WTC11 (cell line): ENCODE measurements around the gene CDC16. TPM values are rescaled to one million over a fixed set of nuclear protein-coding genes. Genes with fewer than 3 reads are reported as not detected.

Experiments
- ATAC-seq: fragments of 200-7000 bp; cut with Tn5 transposase; 2 replicates; pipeline ENCODE4 v1.10.0; 2021; ENCODE audit warnings: mild to moderate bottlenecking, moderate library complexity
- CTCF ChIA-PET: fragments of 300-600 bp; sonication (Branson Sonifier 250); formaldehyde crosslinking; loops from one replicate; lab custom pipeline; 2021; ENCODE audit warnings: antibody characterized with exemption; lab: Charles Lee
- POLR2A ChIA-PET: fragments of 350-600 bp; sonication (Branson Sonifier 250); formaldehyde crosslinking; loops from one replicate; lab custom pipeline; 2021; ENCODE audit warnings: antibody characterized with exemption; lab: Charles Lee
- DNase-seq: peaks from one replicate; pipeline ENCODE4 v3.0.0; 2021; ENCODE audit warnings: low spot score
- H3K27ac Mint-ChIP-seq: 2 replicates; pipeline ENCODE4 v1.8.0; 2021; ENCODE audit warnings: mixed read lengths
- H3K27me3 Mint-ChIP-seq: 2 replicates; pipeline ENCODE4 v1.8.0; 2021; ENCODE audit warnings: low read depth, mild to moderate bottlenecking, moderate library complexity, mixed read lengths
- H3K36me3 Mint-ChIP-seq: 2 replicates; pipeline ENCODE4 v1.8.0; 2021; ENCODE audit warnings: mixed read lengths
- H3K4me1 Mint-ChIP-seq: 2 replicates; pipeline ENCODE4 v1.8.0; 2022; ENCODE audit warnings: mixed read lengths
- H3K4me3 Mint-ChIP-seq: 2 replicates; pipeline ENCODE4 v1.8.0; 2021; ENCODE audit warnings: mild to moderate bottlenecking, moderate library complexity, mixed read lengths
- H3K9me3 Mint-ChIP-seq: 2 replicates; pipeline ENCODE4 v1.8.0; 2021; ENCODE audit warnings: mixed read lengths
- ATF2 ChIP-seq: sonication (generic); formaldehyde crosslinking; IDR thresholded peaks from 2 replicates; pipeline ENCODE4 v1.8.1; 2022; ENCODE audit warnings: low read depth, missing genetic modification reagents, borderline replicate concordance
- ATF3 ChIP-seq: sonication (generic); formaldehyde crosslinking; conservative IDR thresholded peaks from 2 replicates; pipeline ENCODE4 v1.8.1; 2022; ENCODE audit warnings: mild to moderate bottlenecking, missing genetic modification reagents
- ATF6 ChIP-seq: sonication (generic); formaldehyde crosslinking; IDR thresholded peaks from 2 replicates; pipeline ENCODE4 v1.8.1; 2023; ENCODE audit warnings: mild to moderate bottlenecking, missing genetic modification reagents
- ETV6 ChIP-seq: sonication (generic); formaldehyde crosslinking; IDR thresholded peaks from 2 replicates; pipeline ENCODE4 v1.8.1; 2022; ENCODE audit warnings: mild to moderate bottlenecking, missing genetic modification reagents
- FOXP1 ChIP-seq: sonication (generic); formaldehyde crosslinking; IDR thresholded peaks from 2 replicates; pipeline ENCODE4 v1.8.0; 2022; ENCODE audit warnings: missing genetic modification reagents, mild to moderate bottlenecking, moderate library complexity, borderline replicate concordance
- GABPB1 ChIP-seq: sonication (generic); formaldehyde crosslinking; IDR thresholded peaks from 2 replicates; pipeline ENCODE4 v1.8.1; 2023; ENCODE audit warnings: mild to moderate bottlenecking, missing genetic modification reagents
- NFATC4 ChIP-seq: fragments of 250-450 bp; sonication (Bioruptor Pico); IDR thresholded peaks from 2 replicates; pipeline ENCODE4 v1.9.0; 2021; ENCODE audit warnings: mild to moderate bottlenecking
- OVOL2 ChIP-seq: fragments of 250-450 bp; sonication (Bioruptor Pico); IDR thresholded peaks from 2 replicates; pipeline ENCODE4 v1.9.0; 2021; ENCODE audit warnings: mild to moderate bottlenecking, borderline replicate concordance
- PRDM15 ChIP-seq: sonication (generic); formaldehyde crosslinking; IDR thresholded peaks from 2 replicates; pipeline ENCODE4 v1.8.0; 2022; ENCODE audit warnings: missing genetic modification reagents
- PREB ChIP-seq: sonication (generic); formaldehyde crosslinking; IDR thresholded peaks from 2 replicates; pipeline ENCODE4 v1.8.1; 2022; ENCODE audit warnings: mild to moderate bottlenecking, missing genetic modification reagents, moderate library complexity, borderline replicate concordance
- RORB ChIP-seq: fragments of 250-450 bp; sonication (Bioruptor Pico); IDR thresholded peaks from 2 replicates; pipeline ENCODE4 v1.9.0; 2021; ENCODE audit warnings: mild to moderate bottlenecking
- SOX15 ChIP-seq: fragments of 250-450 bp; sonication (Bioruptor Pico); IDR thresholded peaks from 2 replicates; pipeline ENCODE4 v1.9.0; 2021; ENCODE audit warnings: mild to moderate bottlenecking
- STAT6 ChIP-seq: sonication (generic); formaldehyde crosslinking; conservative IDR thresholded peaks from 2 replicates; pipeline ENCODE4 v1.8.1; 2023; ENCODE audit warnings: mild to moderate bottlenecking, low read depth, missing genetic modification reagents, moderate library complexity
- TP53 ChIP-seq: sonication (generic); formaldehyde crosslinking; IDR thresholded peaks from 2 replicates; pipeline ENCODE4 v1.8.1; 2023; ENCODE audit warnings: mild to moderate bottlenecking, missing genetic modification reagents
- USF2 ChIP-seq: sonication (generic); formaldehyde crosslinking; IDR thresholded peaks from 2 replicates; pipeline ENCODE4 v1.8.1; 2023; ENCODE audit warnings: mild to moderate bottlenecking, missing genetic modification reagents, moderate library complexity
- ZMAT4 ChIP-seq: fragments of 250-450 bp; sonication (Bioruptor Pico); IDR thresholded peaks from 2 replicates; pipeline ENCODE4 v1.9.0; 2021; ENCODE audit warnings: mild to moderate bottlenecking
- ZNF281 ChIP-seq: sonication (generic); formaldehyde crosslinking; IDR thresholded peaks from 2 replicates; pipeline ENCODE4 v1.8.0; 2023; ENCODE audit warnings: mild to moderate bottlenecking, missing genetic modification reagents
- ZNF317 ChIP-seq: sonication (generic); formaldehyde crosslinking; IDR thresholded peaks from 2 replicates; pipeline ENCODE4 v1.8.1; 2023; ENCODE audit warnings: low read depth, mild to moderate bottlenecking, moderate library complexity, missing genetic modification reagents, borderline replicate concordance
- ZNF423 ChIP-seq: fragments of 250-450 bp; sonication (Bioruptor Pico); IDR thresholded peaks from 2 replicates; pipeline ENCODE4 v2.1.2; 2022; ENCODE audit warnings: mild to moderate bottlenecking, moderate library complexity
- total RNA-seq: library from RNA; stranded (reverse); gene quantifications from 3 replicates; pipeline ENCODE4 v1.2.3, GENCODE V29; 2021

The CDC16 gene
- total RNA-seq, 1 experiment from 2014 or later, result 73.5 TPM

GRCh38 chr13:114311387-114311786 is 76.7 kb downstream of the CDC16 start:
- DNase-seq (no peak), ATAC-seq (no peak)
- H3K27me3 Mint-ChIP-seq, result no peaks in the 10 kb centered on the region; the same call in 1 of the 2 replicates
- TF ChIP-seq ATF3 (no peak), PRDM15 (CRISPR knock-in tag) (no peak), NFATC4 (CRISPR knock-in tag) (no peak), USF2 (CRISPR knock-in tag) (no peak), PREB (no peak), ZMAT4 (CRISPR knock-in tag) (no peak), GABPB1 (CRISPR knock-in tag) (no peak), RORB (CRISPR knock-in tag) (no peak), ZNF281 (no peak), STAT6 (CRISPR knock-in tag) (no peak), SOX15 (CRISPR knock-in tag) (no peak), ZNF317 (CRISPR knock-in tag) (no peak), TP53 (CRISPR knock-in tag) (no peak), ATF2 (CRISPR knock-in tag) (no peak), FOXP1 (no peak), OVOL2 (CRISPR knock-in tag) (no peak), ETV6 (CRISPR knock-in tag) (no peak), ZNF423 (CRISPR knock-in tag) (no peak), ATF6 (no peak)
- H3K36me3 Mint-ChIP-seq, result peaks cover 11% of the 10 kb centered on the region
- ChIA-PET POLR2A (no interaction called here), CTCF (no interaction called here)
- no peak overlapping the region for H3K27ac Mint-ChIP-seq
- H3K4me3 Mint-ChIP-seq, result no peak overlapping the region
- no peaks in the 10 kb centered on the region for H3K9me3 Mint-ChIP-seq
- H3K4me1 Mint-ChIP-seq, result peaks cover 16% of the 10 kb centered on the region
